ENCODE measurements around the gene MAP2. TPM values are rescaled to one million over a fixed set of nuclear protein-coding genes. Genes with fewer than 3 reads are reported as not detected.

MAP2 gene
- total RNA-seq, 1 donor from 2014 or later = 8.2 TPM

- Histone ChIP-seq H3K27me3 (ENCODE audit: control insufficient read depth, insufficient read depth, low read length) (no peaks in the 10 kb centered on the region), H3K36me3 (ENCODE audit: control insufficient read depth, insufficient read depth, low read length) (no peaks in the 10 kb centered on the region), H3K4me3 (ENCODE audit: low read depth, low read length) (no peak overlapping the region)
- DNase-seq (ENCODE audit: low read depth) (no peak), FAIRE-seq (no peak)
- no peak for TF ChIP-seq CTCF (IDR thresholded peaks at IDR 0.05; ENCODE audit: insufficient read depth, low read length, severe bottlenecking)
These were observed 178.4 kb downstream of the MAP2 start for GRCh38 chr2:209602259-209602658.

GRCh38 chr2:209609531-209609930, 185.7 kb downstream of the MAP2 start:
- Histone ChIP-seq H3K4me3 (ENCODE audit: low read depth, low read length) (no peak overlapping the region), H3K36me3 (ENCODE audit: control insufficient read depth, insufficient read depth, low read length) (no peaks in the 10 kb centered on the region), H3K27me3 (ENCODE audit: control insufficient read depth, insufficient read depth, low read length) (no peaks in the 10 kb centered on the region)
- no peak for TF ChIP-seq CTCF (IDR thresholded peaks at IDR 0.05; ENCODE audit: insufficient read depth, low read length, severe bottlenecking)
- DNase-seq (ENCODE audit: low read depth) (no peak), FAIRE-seq (no peak)

GRCh38 chr2:209610631-209611030, 186.8 kb downstream of the MAP2 start:
- Histone ChIP-seq H3K36me3 (ENCODE audit: control insufficient read depth, insufficient read depth, low read length) (no peaks in the 10 kb centered on the region), H3K27me3 (ENCODE audit: control insufficient read depth, insufficient read depth, low read length) (no peaks in the 10 kb centered on the region), H3K4me3 (ENCODE audit: low read depth, low read length) (no peak overlapping the region)
- DNase-seq (ENCODE audit: low read depth) = no peak
- no peak for FAIRE-seq
- no peak for TF ChIP-seq CTCF (IDR thresholded peaks at IDR 0.05; ENCODE audit: insufficient read depth, low read length, severe bottlenecking)

- FAIRE-seq = no peak
- Histone ChIP-seq H3K36me3 (ENCODE audit: control insufficient read depth, insufficient read depth, low read length) (no peaks in the 10 kb centered on the region), H3K4me3 (ENCODE audit: low read depth, low read length) (no peak overlapping the region), H3K27me3 (ENCODE audit: control insufficient read depth, insufficient read depth, low read length) (no peaks in the 10 kb centered on the region)
- no peak for TF ChIP-seq CTCF (IDR thresholded peaks at IDR 0.05; ENCODE audit: insufficient read depth, low read length, severe bottlenecking)
- no peak for DNase-seq (ENCODE audit: low read depth)
These were observed 189.9 kb downstream of the MAP2 start for GRCh38 chr2:209613649-209614305.

- FAIRE-seq (no peak), DNase-seq (ENCODE audit: low read depth) (no peak)
- TF ChIP-seq CTCF (IDR thresholded peaks at IDR 0.05; ENCODE audit: insufficient read depth, low read length, severe bottlenecking) = no peak
- Histone ChIP-seq H3K4me3 (ENCODE audit: low read depth, low read length) (no peak overlapping the region), H3K27me3 (ENCODE audit: control insufficient read depth, insufficient read depth, low read length) (no peaks in the 10 kb centered on the region), H3K36me3 (ENCODE audit: control insufficient read depth, insufficient read depth, low read length) (no peaks in the 10 kb centered on the region)
These were observed 191.0 kb downstream of the MAP2 start for GRCh38 chr2:209614690-209615369.

All from bronchial epithelial cell (primary cell).